ENCODE measurements around the gene DLGAP4. TPM values are rescaled to one million over a fixed set of nuclear protein-coding genes. Genes with fewer than 3 reads are reported as not detected.

The DLGAP4 gene
- total RNA-seq, 2 donors from 2014 or later, result 33.9 to 45.4 TPM

DNA sequence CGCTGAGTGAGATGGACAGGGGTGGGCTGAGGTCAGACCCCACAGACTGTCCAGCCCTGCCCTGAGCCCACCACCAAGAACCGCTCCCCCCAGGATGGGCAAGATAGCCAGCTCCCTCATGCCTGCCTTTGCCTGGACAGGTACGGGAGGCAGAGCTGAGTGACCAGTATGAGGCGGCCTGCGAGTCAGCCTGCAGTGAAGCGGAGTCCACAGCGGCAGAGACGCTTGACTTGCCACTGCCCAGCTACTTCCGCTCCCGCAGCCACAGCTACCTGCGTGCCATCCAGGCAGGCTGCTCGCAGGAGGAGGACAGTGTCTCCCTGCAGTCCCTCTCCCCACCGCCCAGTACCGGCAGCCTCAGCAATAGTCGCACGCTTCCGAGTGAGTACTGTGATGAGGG lies 140.4 kb downstream of the DLGAP4 start:
- Mint-ChIP-seq H3K36me3 (ENCODE audit: low read depth) (peaks cover 1% of the 10 kb centered on the region), H3K4me3 (no peak overlapping the region)

DNA sequence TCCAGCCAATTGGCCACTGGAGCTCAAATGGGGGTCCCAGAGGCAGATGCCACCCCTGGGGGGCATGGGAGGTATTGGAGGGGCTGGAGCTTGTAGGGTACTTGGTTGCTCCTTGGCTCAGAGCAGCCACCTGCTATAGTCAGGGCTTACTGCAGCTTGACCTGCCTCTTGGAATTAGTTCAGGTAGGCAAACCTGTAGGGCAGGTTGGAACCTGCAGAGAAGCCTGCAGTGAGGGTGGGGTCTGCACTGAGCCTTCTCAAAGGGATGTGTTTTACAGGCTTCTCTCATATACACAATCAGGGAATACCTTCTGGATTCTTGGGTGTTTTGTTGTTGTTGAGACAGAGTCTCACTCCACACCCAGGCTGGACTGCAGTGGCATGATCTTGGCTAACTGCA lies 141.0 kb downstream of the DLGAP4 start:
- Mint-ChIP-seq H3K27ac (no peak overlapping the region), H3K4me1 (no peaks in the 10 kb centered on the region), H3K4me3 (no peak overlapping the region), H3K36me3 (ENCODE audit: low read depth) (no peaks in the 10 kb centered on the region), H3K27me3 (peaks cover 11% of the 10 kb centered on the region)
- no peak for ATAC-seq
- H3K9me3 ChIP-seq (ENCODE audit: control insufficient read depth, low read length, poor library complexity, severe bottlenecking), result no peaks in the 10 kb centered on the region
- DNase-seq, result no peak

More for the DNA sequence above, 140.4 kb downstream of the DLGAP4 start:
- H3K9me3 ChIP-seq (ENCODE audit: control insufficient read depth, low read length, poor library complexity, severe bottlenecking), result no peaks in the 10 kb centered on the region
- H3K4me1 Mint-ChIP-seq, result peaks cover 1% of the 10 kb centered on the region
- no peak for ATAC-seq
- no peak for DNase-seq
- H3K27ac Mint-ChIP-seq, result no peak overlapping the region
- H3K27me3 Mint-ChIP-seq, result peaks cover 14% of the 10 kb centered on the region

DNA sequence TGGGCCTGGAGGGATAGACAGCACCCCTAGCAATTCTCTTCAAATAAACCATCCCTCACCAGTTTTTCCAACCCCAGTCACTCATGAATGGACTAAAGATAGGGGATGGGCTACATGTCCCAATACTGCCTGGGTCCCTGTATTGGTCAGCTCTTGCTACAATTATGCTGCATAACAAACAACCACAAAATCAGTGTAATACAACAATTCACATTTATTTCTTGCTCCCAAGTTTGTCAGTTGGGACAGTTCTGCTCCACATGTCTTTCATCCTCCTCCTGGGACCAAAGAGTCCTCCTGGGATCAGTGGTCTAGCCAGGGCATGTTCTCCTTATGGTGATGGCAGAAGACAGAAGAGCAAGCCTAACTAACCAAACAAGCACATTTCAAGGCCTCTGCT lies 143.5 kb downstream of the DLGAP4 start:
- Mint-ChIP-seq H3K27ac (no peak overlapping the region), H3K4me3 (no peak overlapping the region), H3K4me1 (no peaks in the 10 kb centered on the region), H3K36me3 (ENCODE audit: low read depth) (no peaks in the 10 kb centered on the region), H3K27me3 (peaks cover 5% of the 10 kb centered on the region)
- no peaks in the 10 kb centered on the region for H3K9me3 ChIP-seq (ENCODE audit: control insufficient read depth, low read length, poor library complexity, severe bottlenecking)
- DNase-seq (no peak), ATAC-seq (no peak)

DNA sequence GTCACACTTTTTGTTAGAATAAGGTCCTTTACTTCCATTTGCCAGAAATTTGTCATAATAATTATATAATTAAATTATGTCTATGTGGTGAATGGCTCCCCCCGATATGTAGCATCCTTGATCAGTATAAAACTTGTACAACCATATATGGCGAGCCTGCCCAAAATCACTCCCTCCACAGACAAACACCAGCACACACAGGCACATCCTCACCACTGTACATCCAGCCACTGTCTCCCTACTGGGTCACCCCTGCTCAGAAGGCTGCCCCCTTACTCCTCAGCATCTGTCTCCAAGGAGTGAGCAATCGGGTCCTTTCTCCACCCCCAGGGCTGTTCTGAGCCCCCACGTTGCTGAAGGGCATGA lies 148.2 kb downstream of the DLGAP4 start:
- Mint-ChIP-seq H3K27ac (no peak overlapping the region), H3K4me1 (peaks cover 4% of the 10 kb centered on the region), H3K4me3 (no peak overlapping the region), H3K27me3 (peaks cover 13% of the 10 kb centered on the region), H3K36me3 (ENCODE audit: low read depth) (no peaks in the 10 kb centered on the region)
- DNase-seq, result no peak
- no peaks in the 10 kb centered on the region for H3K9me3 ChIP-seq (ENCODE audit: control insufficient read depth, low read length, poor library complexity, severe bottlenecking)
- no peak for ATAC-seq

DNA sequence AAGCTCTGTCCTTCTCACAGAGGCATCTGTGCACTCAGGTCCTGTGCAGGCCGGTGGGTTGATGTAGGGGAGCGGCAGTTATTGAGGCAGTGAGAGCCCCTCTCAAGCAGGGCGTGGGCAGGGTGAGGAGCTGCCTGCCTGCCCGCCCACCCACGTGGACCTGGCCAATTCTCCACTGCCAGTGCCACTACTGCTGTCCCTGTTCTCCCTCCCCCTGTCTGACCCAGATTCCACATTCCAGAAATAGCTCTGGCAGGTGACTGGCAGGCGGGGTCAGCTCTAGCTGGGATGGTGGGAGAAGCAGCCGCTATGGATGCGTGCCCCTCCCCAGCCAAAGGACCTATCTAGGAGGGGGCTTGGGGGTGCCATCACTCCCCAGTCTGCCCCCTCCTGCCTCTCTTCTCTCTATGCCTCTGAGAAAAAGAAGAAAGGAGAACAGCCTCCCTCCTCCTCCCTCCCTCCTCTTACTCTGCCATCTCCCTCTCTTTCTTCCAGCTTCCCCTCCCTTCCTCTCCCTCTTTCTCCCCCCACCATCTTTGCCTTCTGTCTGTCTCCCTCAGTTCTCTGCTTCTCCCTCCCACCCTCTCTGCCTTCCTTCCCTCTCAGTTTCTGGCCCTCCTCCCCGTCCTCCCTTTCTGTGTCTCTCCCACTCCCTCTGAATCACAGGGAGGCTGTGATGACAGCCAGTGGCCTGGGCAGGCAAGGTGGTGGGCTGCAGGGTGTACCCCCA lies 148.7 kb downstream of the DLGAP4 start:
- H3K4me3 Mint-ChIP-seq, result no peak overlapping the region
- H3K27ac Mint-ChIP-seq, result no peak overlapping the region
- peaks cover 13% of the 10 kb centered on the region for H3K27me3 Mint-ChIP-seq
- ATAC-seq, result no peak
- DNase-seq, result no peak
- no peaks in the 10 kb centered on the region for H3K36me3 Mint-ChIP-seq (ENCODE audit: low read depth)
- H3K9me3 ChIP-seq (ENCODE audit: control insufficient read depth, low read length, poor library complexity, severe bottlenecking), result no peaks in the 10 kb centered on the region
- H3K4me1 Mint-ChIP-seq, result peaks cover 4% of the 10 kb centered on the region

DNA sequence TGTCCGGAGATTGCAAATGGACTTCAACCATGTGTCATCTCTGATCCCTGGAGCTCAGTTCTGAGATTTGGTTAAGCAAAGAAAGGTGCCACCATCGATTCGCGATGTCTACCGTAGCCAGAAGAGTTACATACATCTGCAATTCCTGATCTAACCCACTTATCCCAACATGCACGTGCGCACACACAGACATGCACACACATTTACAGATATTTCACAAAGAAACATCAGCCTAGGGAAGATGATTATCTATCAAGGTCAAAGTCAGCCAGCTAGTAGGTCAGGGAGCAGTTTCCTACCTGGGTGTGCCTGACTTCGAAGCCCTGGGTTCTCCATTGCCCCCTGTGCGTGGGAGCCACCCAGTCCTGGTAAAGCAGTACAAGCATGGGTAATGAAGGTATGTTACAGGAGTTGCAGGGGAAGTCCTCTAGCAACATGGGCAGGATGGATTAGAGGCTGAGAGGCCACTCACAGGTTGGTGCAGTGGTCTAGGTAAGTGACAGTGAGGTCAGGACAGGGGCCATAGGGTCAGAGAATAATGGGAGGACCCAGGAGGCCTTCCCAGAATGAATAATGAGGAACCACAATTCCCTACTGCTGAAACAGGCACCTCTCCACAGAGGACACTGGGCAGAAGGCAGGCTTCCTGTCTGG lies 150.0 kb downstream of the DLGAP4 start:
- no peaks in the 10 kb centered on the region for H3K9me3 ChIP-seq (ENCODE audit: control insufficient read depth, low read length, poor library complexity, severe bottlenecking)
- DNase-seq (no peak), ATAC-seq (no peak)
- Mint-ChIP-seq H3K4me3 (no peak overlapping the region), H3K27ac (peak overlapping the region; percentile 19), H3K36me3 (ENCODE audit: low read depth) (no peaks in the 10 kb centered on the region), H3K27me3 (peaks cover 13% of the 10 kb centered on the region), H3K4me1 (peaks cover 8% of the 10 kb centered on the region)

DNA sequence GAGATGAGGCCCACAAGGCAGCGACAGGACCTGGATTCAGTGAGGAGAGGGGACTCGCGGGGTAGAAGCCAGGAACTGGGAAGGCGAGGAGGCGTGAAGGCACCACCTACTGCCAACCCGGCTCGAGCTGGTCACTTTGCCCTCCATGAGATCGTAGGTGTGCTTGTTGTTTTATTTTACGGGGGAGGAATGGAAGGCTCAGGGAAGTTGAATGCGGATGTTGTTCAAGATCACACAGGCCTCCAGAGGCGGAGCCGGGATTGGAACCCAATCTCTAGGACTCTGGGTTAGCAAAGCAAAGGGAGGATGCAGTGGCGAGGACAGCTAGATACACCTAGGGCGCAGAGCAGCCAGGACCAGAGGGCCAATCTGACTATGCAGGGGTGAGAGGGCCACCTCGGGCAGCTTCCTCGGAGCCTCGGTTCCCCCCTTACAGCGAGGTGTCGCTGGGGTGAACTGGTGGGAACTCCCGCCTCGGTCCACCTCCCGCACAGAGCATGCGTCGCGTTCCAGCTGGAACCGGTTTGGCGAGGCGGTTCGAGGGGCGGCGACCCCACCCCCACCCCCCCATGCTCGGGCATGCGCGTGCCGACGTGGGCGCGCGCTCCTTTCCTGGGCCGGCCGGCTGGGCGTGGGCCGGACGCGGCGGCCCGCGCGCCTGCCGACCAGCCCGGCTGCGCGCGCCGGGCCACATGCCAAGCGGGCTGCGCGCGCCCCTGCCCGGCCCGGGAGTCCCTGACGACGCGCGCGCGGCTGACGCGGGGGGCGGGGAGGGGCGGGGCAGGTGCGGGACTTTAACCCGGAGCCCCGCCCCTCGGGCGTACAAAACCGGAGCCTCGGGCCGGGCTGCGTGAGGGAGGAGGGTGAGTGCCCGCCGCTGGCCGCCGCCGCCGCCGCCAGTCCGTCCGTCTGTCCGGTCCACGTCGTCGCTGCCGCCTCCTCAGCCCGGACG lies 154.8 kb downstream of the DLGAP4 start:
- peaks cover 34% of the 10 kb centered on the region for H3K4me1 Mint-ChIP-seq
- peak; percentile 82 for ATAC-seq

DNA sequence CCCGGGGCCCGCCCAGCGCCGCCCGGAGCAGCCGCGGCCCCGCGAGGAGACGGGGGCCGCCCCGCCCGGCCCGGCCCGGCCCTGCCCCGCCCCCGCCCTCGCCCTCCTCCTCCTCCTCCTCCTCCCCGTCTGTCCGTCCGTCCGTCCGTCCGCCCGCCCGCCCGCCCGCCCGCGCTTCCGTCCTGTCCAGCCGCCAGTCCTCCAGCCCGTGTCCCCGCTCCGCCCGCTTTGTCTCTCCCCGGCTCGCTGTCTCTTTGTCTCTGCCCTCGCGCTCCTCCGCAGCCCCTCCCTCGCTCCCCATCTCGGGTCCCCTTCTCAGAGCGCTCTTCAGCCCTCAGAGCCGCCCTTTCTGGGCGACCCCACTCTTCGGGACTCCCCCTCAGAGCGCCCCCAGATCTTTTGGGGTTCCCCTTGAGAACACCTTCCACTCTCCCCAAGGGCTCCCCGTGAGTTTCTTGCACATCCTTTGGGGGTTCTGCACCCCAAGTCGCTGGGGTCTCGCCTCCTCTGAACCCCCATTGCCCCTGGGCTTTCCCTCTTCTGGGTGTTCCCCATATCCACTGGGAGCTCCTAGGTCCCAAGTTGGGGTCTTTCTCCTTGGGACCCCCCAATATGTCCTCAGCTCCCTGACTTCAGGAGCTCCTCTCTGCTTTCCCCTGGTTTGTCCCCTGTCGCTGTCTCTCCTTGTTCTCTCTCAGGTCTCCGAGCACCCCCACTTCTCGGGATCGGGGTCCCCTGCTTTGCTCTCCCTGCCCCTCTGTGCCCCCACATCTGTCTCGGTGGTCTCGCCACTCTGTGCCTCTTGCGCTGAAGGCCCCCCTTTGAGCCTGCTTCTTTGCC lies 155.7 kb downstream of the DLGAP4 start:
- peaks cover 1% of the 10 kb centered on the region for H3K27me3 Mint-ChIP-seq
- DNase-seq (peak in 2 of 3 donors; percentile 30 to 37), ATAC-seq (peak; percentile 39)
- H3K36me3 Mint-ChIP-seq (ENCODE audit: low read depth), result no peaks in the 10 kb centered on the region
- peak overlapping the region; percentile 98 for H3K27ac Mint-ChIP-seq
- no peaks in the 10 kb centered on the region for H3K9me3 ChIP-seq (ENCODE audit: control insufficient read depth, low read length, poor library complexity, severe bottlenecking)
- H3K4me1 Mint-ChIP-seq, result peaks cover 41% of the 10 kb centered on the region
- H3K4me3 Mint-ChIP-seq, result peak overlapping the region; percentile 97

More for the DNA sequence above, 154.8 kb downstream of the DLGAP4 start:
- Mint-ChIP-seq H3K36me3 (ENCODE audit: low read depth) (no peaks in the 10 kb centered on the region), H3K27me3 (peaks cover 6% of the 10 kb centered on the region), H3K4me3 (peak overlapping the region; percentile 84), H3K27ac (peak overlapping the region; percentile 98)
- H3K9me3 ChIP-seq (ENCODE audit: control insufficient read depth, low read length, poor library complexity, severe bottlenecking), result no peaks in the 10 kb centered on the region
- peak; percentile 80 to 97 (median 92) for DNase-seq

DNA sequence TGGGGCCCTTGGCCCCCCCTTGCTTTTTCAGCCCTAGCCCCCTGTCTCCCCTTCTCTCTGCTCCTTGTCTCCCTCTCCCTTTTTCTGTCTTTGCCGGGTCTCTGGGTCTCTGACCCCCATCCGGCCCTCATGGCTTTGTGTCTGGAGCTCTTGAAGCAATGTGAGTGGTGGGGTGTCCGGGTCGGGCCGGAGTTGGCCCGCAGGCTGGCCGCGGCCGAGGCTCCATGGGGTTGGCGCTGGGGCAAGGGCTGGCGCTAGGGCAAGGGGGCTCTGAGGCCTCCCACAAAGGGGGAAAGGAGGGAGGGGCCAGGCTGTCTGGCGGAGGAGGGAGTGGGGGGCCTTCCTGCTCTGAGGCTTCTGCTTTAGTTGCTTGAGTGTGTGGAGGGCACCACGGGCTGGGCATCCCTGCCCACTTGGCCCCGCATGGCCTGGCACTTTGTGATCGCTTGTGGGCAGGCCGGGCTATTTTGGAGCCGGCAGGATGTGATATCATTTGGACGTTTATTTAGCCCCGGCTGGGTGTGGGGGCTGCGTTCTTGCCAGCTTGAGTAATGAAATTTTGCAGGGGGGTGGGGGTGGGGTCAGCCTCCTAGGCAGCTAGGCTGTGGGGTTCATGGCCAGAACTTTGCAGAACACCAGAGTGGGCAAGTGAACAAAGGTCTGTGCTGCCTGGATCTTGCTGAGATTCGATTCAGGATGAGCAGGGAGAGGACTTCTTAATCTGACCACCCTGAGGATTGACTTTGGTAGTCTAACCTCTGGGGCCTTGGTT lies 156.5 kb downstream of the DLGAP4 start:
- H3K27ac Mint-ChIP-seq, result peak overlapping the region; percentile 98
- H3K4me1 Mint-ChIP-seq, result peaks cover 50% of the 10 kb centered on the region
- H3K9me3 ChIP-seq (ENCODE audit: control insufficient read depth, low read length, poor library complexity, severe bottlenecking), result no peaks in the 10 kb centered on the region
- H3K4me3 Mint-ChIP-seq, result peak overlapping the region; percentile 97
- H3K27me3 Mint-ChIP-seq, result no peaks in the 10 kb centered on the region
- DNase-seq (no peak), ATAC-seq (no peak)
- no peaks in the 10 kb centered on the region for H3K36me3 Mint-ChIP-seq (ENCODE audit: low read depth)

DNA sequence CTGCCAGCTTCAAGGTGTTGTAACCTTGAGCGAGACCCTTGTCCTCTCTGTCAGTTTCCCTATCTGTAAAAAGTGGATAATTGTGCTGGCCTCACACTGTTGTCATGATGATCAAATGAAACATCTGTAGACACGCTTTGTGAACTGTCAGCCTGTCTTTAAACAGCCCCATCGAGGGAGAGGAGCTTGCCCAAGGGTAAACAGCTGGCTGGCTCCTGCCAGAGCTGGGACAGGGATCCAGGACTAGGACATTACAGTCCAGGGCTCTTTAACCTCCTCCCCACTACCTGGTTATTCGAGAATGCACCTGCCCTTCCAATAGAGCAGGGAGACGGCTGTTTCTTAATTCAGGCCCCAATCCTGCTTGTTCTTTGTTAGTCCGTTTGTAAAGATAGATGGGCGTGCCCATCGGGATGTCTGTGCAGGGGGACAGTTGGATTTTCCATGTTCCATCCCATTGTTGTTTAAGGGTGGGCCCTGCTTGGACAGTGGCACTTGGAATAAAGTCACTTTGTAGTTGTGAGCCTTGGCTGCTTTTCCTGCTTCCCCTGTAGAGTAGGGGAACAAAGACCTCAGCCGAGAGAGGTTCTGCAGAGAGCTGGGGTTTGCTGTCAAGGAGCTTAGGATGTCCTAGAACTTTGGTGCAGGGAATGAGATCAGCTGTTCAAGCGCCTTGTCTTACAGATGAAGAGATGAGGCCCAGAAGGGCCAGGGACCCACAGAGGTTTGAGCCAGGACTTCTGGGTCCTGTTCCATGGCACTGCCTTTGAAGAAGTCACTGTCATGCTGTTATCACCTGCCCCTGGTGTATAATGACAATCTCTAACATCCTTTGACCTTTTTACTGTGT lies 157.3 kb downstream of the DLGAP4 start:
- no peaks in the 10 kb centered on the region for H3K27me3 Mint-ChIP-seq
- no peaks in the 10 kb centered on the region for H3K36me3 Mint-ChIP-seq (ENCODE audit: low read depth)
- H3K4me3 Mint-ChIP-seq, result peak overlapping the region; percentile 97
- DNase-seq (no peak), ATAC-seq (no peak)
- H3K9me3 ChIP-seq (ENCODE audit: control insufficient read depth, low read length, poor library complexity, severe bottlenecking), result no peaks in the 10 kb centered on the region
- H3K4me1 Mint-ChIP-seq, result peaks cover 55% of the 10 kb centered on the region
- H3K27ac Mint-ChIP-seq, result peak overlapping the region; percentile 98
